Measurements from ENCODE around the gene IL1R1.

GRCh38 chr2:102114290-102114721 is 28.2 kb upstream of the IL1R1 start:
- TF ChIP-seq YY1 (IDR thresholded peaks at IDR 0.05; ENCODE audit: insufficient read depth, insufficient read length) (no peak), ZNF274 (IDR thresholded peaks at IDR 0.05; ENCODE audit: low read depth, low read length) (no peak)
